Activated CD4-positive, alpha-beta T cell treated with anti-CD3 and anti-CD28 coated beads for 4 hours (primary cell): ENCODE results near the gene PGM2L1.
A peak's percentile ranks its signal among the peaks of the same experiment; 100 is the strongest.
"Not testable (repeated sequence)": the region's sequence is repeated elsewhere in the genome, so short reads cannot be mapped to it uniquely, and the experiment has no call there.

Experiments
- DNase-seq, 2 donors: peaks; one replicate each; pipeline ENCODE4 v3.0.0-alpha.2; 2020

Gene PGM2L1

GRCh38 chr11:74397501-74398243 lies 561 bp downstream of the PGM2L1 start:
- DNase-seq, result peak; percentile 29 to 33

DNA sequence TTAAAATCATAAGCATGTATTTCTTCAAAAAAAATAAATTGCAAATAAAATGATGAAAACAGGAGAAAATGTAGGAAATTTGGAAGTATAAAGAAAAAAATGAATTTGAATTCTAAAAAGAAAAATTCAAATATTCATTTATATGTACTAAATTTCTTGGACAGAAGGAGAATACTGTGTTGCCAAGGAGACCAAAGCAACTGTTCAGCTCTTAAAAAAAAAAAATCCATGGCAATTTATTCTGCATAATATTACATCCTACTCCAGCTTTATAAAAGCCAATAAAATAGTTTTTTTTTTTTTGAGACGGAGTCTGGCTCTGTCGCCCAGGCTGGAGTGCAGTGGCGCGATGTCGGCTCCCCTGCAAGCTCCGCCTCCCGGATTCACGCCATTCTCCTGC lies 6.0 kb downstream of the PGM2L1 start:
- DNase-seq, result no peak

DNA sequence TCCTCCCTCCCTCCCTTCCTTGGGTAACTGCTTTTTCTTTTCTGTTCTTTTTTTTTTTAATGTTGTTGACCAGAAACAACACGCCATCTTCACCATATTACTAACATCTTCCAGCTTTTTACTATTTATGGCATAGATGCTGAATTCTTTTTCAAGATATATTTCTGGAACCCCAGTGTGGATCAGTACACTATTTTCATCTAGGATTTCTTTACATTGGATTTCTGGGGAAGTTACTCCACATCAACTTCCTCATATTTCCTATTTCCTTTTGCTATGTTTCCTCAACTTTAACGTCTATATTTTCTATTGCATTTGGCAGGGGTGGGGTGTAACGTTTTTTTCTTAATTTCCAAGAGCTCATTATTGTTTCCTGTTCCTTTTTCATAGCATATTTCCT lies 7.0 kb downstream of the PGM2L1 start:
- DNase-seq, result no peak

GRCh38 chr11:74390697-74391096 lies 7.5 kb downstream of the PGM2L1 start:
- no peak for DNase-seq

GRCh38 chr11:74388678-74389327 lies 9.4 kb downstream of the PGM2L1 start:
- peak; percentile 67 to 82 for DNase-seq

DNA sequence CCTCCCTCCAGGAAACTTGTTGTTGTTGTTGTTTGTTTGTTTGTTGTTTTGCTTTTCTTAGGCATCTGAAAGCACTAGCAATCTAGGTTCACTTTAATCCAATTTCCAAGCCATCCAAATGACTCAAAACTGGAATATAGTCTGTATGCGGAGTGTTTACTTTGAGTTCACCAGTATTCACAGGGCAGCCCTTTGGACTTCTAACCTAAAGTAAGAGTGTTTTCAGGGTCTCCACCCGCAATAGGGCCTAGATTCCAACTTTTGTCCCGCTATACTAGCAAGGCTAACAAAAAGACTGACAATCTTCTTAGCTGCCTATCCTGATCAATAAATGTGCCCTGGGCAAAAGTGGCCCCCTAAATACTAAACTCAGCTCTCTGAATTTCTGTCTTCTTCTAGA lies 13.6 kb downstream of the PGM2L1 start:
- no peak for DNase-seq

DNA sequence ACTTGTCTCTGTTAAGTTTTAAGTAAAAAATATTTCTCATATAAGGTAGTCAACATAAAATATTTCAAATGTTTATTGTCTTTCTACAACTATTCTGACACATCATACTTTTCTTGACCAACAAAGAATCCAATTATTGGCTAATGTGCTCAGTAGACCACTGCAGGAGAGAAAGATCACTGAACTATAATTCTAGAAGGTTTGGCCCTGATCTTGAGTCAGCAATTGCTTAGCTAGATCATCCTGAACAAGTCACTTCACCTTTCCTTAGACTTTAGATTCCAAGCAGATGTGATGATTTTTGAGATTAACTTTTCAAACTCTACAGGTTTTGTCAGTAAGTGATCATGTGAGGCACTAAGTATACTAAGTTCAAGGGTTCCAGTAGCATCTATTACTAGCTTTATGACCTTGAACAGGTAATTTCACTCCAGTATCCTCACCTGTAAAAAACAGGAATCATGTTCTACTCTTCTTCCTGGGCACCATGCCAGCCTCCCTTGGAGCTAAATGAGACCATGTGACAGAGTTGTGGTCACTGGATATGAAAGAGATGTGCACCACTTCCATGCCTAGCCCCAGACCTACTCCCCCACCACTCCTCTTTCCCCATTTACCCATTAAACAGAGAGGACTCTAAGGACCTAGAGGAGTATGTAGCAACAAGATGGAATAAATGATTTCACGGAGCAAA lies 17.3 kb downstream of the PGM2L1 start:
- DNase-seq, result no peak

DNA sequence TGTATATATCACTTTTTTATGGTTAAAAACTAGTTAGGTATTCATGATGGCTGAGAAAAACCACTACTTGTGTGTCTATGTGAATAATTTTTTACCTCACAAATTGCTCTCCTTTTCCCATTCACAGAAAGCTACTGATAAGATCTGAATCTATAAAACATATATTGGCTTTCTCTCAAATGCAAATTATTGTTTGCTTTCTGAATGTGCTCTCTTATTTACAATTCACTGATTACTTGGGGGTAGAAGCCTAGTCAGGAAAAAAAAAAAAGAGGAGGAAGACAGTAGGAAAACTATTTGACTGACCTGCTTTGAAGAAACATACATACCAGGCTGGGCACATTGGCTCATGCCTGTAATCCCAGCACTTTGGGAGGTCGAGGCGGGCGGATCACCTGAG lies 20.5 kb downstream of the PGM2L1 start:
- DNase-seq, result no peak

GRCh38 chr11:74373382-74373781 lies 24.9 kb downstream of the PGM2L1 start:
- no peak for DNase-seq

- no peak for DNase-seq
These were observed 26.8 kb downstream of the PGM2L1 start for GRCh38 chr11:74371269-74372052.

DNA sequence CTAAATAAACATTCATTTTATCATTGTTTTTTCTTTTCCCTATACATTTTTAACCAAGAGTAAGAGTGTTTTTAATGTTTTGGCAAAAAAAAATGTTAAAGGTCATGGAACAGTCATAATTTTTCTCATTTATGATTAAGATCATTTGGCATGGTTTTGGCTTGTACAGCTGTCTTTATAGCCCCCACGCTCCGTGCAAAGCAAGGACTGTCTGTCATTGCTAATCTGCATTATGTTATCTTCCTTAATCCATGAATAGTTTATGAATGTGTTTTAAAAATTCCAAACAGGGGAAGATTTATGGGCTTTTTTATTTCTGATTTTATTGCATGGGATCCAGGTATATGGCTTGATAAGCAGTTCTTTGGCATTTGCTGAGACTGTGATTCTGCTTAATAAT lies 28.1 kb downstream of the PGM2L1 start:
- DNase-seq, result no peak

- no peak for DNase-seq
These were observed 30.4 kb downstream of the PGM2L1 start for GRCh38 chr11:74367881-74368280.

DNA sequence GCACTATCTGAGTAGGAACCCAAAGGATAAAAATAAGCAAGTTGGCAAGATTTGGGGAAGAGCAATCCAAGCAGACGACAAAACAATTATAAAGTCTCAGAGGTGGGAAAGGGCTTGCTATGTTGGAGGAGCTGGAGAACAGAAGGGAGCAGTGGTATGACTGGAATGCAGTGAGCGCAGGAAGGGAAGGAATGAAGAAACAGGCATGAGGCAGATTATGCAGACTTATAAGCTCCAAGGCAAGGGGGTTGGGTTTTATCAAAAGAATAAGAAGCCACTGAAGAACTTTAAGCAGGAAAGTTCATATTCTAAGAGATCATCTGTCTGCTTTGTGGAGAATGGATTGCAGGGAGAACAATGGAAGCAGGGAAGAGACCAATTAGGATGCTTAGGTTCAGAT lies 31.7 kb downstream of the PGM2L1 start:
- no peak for DNase-seq

DNA sequence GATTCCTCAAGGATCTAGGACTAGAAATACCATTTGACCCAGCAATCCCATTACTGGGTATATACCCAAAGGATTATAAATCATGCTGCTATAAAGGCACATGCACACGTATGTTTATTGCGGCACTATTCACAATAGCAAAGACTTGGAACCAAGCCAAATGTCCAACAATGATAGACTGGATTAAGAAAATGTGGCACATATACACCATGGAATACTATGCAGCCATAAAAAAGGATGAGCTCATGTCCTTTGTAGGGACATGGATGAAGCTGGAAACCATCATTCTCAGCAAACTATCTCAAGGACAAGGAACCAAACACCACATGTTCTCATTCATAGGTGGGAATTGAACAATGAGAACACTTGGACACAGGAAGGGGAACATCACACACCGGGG lies 32.4 kb downstream of the PGM2L1 start:
- not testable (repeated sequence) for DNase-seq

DNA sequence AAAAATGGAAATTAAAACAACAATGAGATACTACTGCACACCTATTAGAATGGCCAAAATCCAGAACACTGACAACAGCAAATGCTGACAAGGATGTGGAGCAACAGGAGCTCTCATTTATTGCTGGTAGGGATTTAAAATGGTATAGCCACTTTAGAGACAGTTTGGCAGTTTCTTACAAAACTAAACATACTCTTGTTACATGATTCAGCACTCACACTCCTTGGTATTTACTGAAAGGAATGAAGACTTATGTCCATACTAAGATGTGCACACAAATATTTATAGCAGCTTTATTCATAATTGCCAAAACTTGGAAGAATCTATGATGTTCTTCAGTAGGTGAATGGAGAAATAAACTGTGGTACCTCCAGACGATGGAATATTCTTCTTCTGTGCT lies 40.8 kb downstream of the PGM2L1 start:
- no peak for DNase-seq

DNA sequence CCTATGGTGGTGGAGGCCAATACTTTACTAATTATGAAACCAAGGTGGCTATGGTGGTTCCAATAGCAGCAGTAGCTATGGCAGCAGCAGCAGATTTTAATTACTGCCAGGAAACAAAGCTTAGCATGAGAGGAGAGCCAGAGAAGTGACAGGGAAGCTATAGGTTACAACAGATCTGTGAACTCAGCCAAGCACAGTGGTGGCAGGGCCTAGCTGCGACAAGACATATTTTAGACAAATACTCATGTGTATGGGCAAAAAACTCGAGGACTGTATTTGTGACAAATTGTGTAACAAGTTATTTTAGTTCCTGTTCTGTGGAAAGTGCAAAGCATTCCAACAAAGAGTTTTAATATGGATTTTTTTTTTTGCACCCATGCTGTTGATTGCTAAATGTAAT lies 42.6 kb downstream of the PGM2L1 start:
- DNase-seq, result no peak

DNA sequence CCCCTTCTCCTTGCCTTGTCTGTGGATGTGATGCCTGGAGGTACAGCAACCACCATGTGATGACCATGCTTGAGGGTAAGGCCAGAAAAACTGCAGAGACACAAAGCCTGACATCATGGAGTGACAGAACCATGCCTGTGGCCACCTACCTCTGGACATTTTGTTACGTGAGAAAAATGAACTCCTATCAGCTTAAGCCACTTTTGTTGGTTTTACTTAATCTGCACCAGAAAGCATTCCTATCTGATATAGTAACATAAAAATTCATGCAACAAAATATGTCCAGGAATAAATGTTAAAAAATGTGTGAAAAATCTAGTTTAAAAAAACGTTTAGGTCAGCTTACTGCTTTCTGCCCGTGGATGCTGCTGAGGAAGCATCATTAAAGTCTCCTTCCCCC lies 44.2 kb downstream of the PGM2L1 start:
- DNase-seq, result no peak

DNA sequence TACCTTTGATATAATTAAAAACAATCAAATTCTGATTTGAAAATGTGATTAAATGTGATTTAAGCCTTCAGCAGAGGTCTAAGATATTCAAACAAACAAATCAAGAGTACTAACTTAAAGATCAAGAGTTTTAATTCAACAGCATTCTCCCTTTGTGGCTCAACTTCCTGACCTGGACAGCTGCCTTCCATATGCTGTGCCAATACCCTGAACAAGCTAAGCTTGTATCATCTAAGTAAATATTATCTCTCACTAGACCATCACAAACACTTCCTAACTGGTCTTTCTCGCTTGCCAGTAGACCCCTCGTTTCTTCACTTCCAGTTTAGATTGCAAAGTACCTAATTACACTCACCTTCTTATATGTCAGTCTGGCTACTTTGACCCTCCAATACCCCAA lies 50.9 kb downstream of the PGM2L1 start:
- no peak for DNase-seq

GRCh38 chr11:74345420-74345819 lies 52.8 kb downstream of the PGM2L1 start:
- DNase-seq, result no peak

DNA sequence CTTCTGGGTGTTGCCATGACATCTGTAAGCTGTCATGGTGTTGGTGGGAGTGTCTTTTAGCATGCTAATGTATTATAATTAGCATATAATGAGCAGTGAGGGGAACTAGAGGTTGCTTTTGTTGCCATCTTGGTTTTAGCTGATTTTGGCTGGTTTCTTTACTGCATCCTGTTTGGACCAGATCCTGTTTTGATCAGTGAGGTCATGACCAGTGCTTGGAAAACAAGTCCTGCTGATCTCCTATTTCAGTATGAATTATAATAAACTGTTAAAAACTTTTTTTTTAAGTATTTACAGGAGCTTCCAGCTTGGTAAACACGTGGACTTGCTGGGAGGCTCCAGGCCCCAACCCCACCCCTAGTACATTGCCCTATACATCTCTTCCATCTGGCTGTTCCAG lies 56.3 kb downstream of the PGM2L1 start:
- no peak for DNase-seq

GRCh38 chr11:74339619-74340018 lies 58.6 kb downstream of the PGM2L1 start:
- DNase-seq, result no peak

- DNase-seq, result no peak
These were observed 59.3 kb downstream of the PGM2L1 start for GRCh38 chr11:74338963-74339362.

GRCh38 chr11:74333193-74333592 lies 65.0 kb downstream of the PGM2L1 start:
- DNase-seq, result no peak
